ENCODE measurements around the gene LMX1A. TPM values are rescaled to one million over a fixed set of nuclear protein-coding genes. Genes with fewer than 3 reads are reported as not detected.

LMX1A gene
- total RNA-seq, 1 experiment from 2014 or later, result not detected

GRCh38 chr1:165234149-165234548 is 122.4 kb downstream of the LMX1A start:
- H3K4me1 Mint-ChIP-seq, result peaks cover 22% of the 10 kb centered on the region
- ChIA-PET POLR2A (no interaction called here), CTCF (no interaction called here)
- no peaks in the 10 kb centered on the region for H3K36me3 Mint-ChIP-seq
- ATAC-seq (no peak), DNase-seq (ENCODE audit: low spot score) (no peak)
- peaks cover 77% of the 10 kb centered on the region for H3K27me3 Mint-ChIP-seq (ENCODE audit: low read depth)
- no peak overlapping the region for H3K4me3 Mint-ChIP-seq
- TF ChIP-seq EMX1 (CRISPR knock-in tag; IDR thresholded peaks at IDR 0.05) (no peak), AFF4 (CRISPR knock-in tag; IDR thresholded peaks at IDR 0.05; ENCODE audit: borderline replicate concordance) (no peak), RORB (CRISPR knock-in tag; IDR thresholded peaks at IDR 0.05) (no peak), ZNF416 (CRISPR knock-in tag; IDR thresholded peaks at IDR 0.05) (no peak)
- H3K27ac Mint-ChIP-seq, result no peak overlapping the region
- no peaks in the 10 kb centered on the region for H3K9me3 Mint-ChIP-seq

GRCh38 chr1:165228676-165229075 is 127.8 kb downstream of the LMX1A start:
- no peaks in the 10 kb centered on the region for H3K9me3 Mint-ChIP-seq
- peak; percentile 72 for ATAC-seq
- peaks cover 25% of the 10 kb centered on the region for H3K4me1 Mint-ChIP-seq
- CTCF ChIA-PET, result interaction anchor here (1.1 to 2.4 kb wide), 5 partner anchors 29 to 140 kb away, joined by 4 to 14 read pairs (median 5); no protein-coding TSS in a partner anchor
- H3K27ac Mint-ChIP-seq, result no peak overlapping the region
- DNase-seq (ENCODE audit: low spot score), result peak; percentile 41
- H3K36me3 Mint-ChIP-seq, result no peaks in the 10 kb centered on the region
- no peak overlapping the region for H3K4me3 Mint-ChIP-seq
- H3K27me3 Mint-ChIP-seq (ENCODE audit: low read depth), result peaks cover 23% of the 10 kb centered on the region
- POLR2A ChIA-PET, result no interaction called here
- TF ChIP-seq ZNF121 (CRISPR knock-in tag; IDR thresholded peaks at IDR 0.05) (no peak), STAT6 (CRISPR knock-in tag; conservative IDR thresholded peaks at IDR 0.05; ENCODE audit: low read depth) (no peak), USF2 (CRISPR knock-in tag; IDR thresholded peaks at IDR 0.05) (no peak), ZNF512 (CRISPR knock-in tag; IDR thresholded peaks at IDR 0.05; ENCODE audit: borderline replicate concordance) (no peak), SMAD4 (CRISPR knock-in tag; IDR thresholded peaks at IDR 0.05) (no peak), USF1 (CRISPR knock-in tag; IDR thresholded peaks at IDR 0.05) (0 out of 2 replicates have a peak, but pooled peaks have one; percentile 20), CBFB (CRISPR knock-in tag; IDR thresholded peaks at IDR 0.05; ENCODE audit: low read depth) (no peak), IRF1 (CRISPR knock-in tag; IDR thresholded peaks at IDR 0.05) (no peak), ERG (CRISPR knock-in tag; IDR thresholded peaks at IDR 0.05) (no peak), FOXP1 (CRISPR knock-in tag; IDR thresholded peaks at IDR 0.05; ENCODE audit: borderline replicate concordance) (no peak), ZNF263 (CRISPR knock-in tag; IDR thresholded peaks at IDR 0.05; ENCODE audit: low read depth) (no peak), MYBL2 (CRISPR knock-in tag; IDR thresholded peaks at IDR 0.05) (no peak), ATF6 (CRISPR knock-in tag; IDR thresholded peaks at IDR 0.05) (no peak), RORB (CRISPR knock-in tag; IDR thresholded peaks at IDR 0.05) (no peak), GRHL2 (CRISPR knock-in tag; IDR thresholded peaks at IDR 0.05; ENCODE audit: insufficient replicate concordance, severe bottlenecking) (no peak), NR2C2 (CRISPR knock-in tag; IDR thresholded peaks at IDR 0.05) (no peak), TEAD1 (CRISPR knock-in tag; IDR thresholded peaks at IDR 0.05) (0 out of 2 replicates have a peak, but pooled peaks have one; percentile 44)

Measured in WTC11 (cell line).